HS-27A (cell line): ENCODE results near the gene COG7.
"Not testable (repeated sequence)": the region's sequence is repeated elsewhere in the genome, so short reads cannot be mapped to it uniquely, and the experiment has no call there.

Experiments used
- DNase-seq: peaks from one replicate; pipeline ENCODE4 v3.0.0-alpha.2; 2012; ENCODE audit warnings: low read depth, missing footprints

Gene COG7

DNA sequence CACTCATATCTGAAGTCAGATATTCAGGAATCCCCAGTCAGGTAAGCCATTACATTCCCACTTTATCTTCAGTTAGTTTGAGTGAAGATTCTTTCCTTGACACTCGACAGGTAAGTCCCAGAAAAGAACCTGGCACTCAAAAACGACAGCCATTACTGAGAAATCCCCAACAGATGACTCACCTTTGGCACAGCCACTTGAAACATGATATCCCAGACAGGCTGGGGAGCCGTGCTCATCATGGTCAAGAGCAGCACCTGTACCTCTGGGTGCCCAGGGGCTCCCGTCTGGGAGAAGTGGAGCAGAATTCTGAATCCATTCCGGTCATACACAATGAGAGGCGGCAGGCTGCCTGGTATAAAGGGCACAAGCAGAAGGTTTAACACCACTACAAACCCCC, 16.8 kb upstream of the COG7 start:
- DNase-seq = no peak

DNA sequence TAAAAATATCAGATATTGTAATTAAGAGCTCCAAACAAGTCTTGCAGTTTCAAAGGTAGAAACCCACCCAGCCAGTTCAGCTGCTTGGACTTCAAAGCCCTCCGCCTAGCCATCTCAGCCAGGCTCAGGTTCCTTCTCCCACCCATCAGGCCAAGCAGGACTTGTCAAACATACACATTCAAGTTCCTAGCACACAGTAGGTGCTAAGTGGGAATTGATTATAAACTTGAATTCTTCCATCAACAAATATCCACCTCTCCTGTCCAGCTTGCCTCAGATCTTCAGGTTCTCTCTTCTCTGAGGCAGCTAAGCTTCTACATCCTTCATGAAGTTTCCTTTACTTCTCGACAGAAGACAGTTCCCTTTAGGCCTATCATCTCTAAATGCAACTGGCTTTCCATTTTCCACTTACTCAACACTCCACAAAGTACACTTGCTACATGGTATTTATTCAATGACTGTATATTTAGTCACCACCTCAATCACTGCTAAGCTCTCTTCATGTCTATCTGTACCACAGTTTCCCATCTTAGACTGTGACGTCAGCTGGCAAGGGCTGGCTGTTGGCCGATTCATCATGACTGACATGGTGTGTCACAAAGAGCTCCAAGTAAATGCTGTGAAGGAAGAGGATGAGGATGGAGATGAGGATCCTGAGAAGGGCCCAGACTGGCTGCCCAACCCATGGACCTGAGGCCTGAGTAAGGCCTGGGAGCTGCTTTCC, 13.3 kb upstream of the COG7 start:
- DNase-seq = peak; percentile 38

DNA sequence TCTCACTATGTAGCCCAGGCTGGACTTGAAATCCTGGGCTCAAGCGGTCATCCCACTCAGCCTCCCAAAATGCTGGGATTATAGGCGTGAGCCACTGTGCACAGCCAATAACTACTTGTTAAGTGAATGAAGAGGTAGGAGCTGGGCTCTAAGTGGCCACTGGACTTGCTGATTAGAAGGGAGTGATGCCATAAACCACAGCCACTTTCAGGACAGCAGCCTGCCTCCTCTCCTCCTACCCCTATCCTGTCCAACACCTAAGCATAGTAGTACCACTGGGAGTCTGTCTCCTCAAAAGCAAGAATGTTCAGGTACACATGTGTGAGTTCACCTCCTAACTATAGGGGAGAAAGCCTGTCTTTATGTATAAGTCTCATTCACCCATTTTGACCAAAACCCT, 12.2 kb upstream of the COG7 start:
- DNase-seq = no peak

DNA sequence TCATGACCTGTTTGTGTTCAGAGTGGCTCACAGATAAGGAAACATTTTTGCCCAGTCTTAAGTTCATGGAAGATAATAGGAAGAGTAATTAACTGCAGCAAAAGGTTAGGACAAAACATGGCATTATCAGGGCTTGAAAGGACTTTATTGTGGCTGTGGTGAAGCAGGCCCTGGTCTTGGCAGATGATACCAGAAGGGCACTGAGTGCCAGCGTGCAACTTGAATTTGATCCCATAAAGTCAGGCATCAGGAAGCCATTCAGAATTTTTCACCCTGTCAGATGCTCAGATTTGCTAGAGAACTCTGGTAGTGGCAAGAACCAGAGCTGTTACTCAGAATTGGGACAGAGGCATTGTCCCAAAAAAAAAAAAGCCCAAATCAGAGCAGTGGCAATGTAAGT, 11.2 kb upstream of the COG7 start:
- no peak for DNase-seq

DNA sequence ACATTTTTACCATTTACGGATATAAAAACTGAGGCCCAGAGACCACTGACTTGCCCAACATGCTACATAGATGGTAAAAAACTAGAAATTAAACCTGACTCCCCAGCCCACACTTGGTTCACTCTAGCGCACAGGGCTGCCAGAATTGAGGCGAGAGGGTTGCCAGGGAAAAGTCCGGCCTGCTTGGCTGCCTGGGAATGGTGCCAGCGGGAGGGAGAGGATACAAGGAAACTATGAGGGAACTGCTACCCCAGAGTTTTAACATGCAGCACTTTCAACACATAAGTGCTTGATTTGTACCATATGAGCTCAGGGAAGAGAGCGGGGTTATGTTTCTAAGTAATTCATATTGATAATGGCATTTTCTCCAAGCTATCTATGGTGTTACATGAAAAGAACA, 10.0 kb upstream of the COG7 start:
- not testable (repeated sequence) for DNase-seq

DNA sequence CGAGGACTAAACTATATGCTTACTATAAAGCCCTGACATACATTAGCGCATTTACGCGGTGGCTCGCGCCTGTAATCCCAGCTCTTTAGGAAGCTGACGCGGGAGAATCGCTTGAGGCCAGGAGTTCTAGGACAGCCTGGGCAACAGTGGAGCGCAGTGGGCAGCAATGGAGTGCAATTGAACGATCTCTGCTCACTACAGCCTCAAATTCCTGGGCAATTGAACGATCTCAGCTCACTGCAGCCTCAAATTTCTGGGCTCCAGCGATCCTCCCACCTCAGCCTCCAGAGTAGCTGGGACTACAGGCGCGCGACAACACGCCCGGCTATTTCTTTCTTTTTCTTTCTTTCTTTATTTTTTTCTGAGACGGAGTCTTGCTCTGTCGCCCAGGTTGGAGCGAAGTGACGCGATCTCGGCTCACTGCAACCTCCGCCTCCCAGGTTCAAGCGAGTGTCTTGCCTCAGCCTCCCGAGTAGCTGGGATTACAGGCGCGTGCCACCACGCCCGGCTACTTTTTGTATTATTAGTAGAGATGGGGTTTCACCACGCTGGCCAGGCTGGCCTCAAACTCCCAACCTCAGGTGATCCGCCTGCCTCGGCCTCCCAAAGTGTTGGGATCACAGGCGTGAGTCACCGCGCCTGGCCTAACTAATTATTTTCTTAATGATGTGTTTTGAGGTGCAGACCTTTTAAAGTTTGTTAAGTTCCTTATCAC, 506 bp upstream of the COG7 start:
- DNase-seq = no peak

DNA sequence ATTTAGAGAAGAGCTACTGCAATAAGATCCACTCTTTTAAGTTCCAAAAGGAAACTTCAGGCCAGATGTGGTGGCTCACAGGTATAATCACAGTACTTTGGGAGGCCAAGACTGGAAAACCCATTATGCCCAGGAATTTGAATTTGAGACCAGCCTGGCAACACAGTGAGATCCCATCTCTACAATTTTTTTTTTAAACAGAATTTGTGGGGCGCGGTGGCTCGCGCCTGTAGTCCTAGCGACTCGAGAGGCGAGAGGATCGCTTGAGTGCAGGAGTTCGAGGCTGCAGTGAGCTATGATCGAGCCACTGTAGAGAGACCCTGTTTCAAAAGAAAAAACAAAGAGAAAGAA, 793 bp downstream of the COG7 start:
- DNase-seq = no peak

DNA sequence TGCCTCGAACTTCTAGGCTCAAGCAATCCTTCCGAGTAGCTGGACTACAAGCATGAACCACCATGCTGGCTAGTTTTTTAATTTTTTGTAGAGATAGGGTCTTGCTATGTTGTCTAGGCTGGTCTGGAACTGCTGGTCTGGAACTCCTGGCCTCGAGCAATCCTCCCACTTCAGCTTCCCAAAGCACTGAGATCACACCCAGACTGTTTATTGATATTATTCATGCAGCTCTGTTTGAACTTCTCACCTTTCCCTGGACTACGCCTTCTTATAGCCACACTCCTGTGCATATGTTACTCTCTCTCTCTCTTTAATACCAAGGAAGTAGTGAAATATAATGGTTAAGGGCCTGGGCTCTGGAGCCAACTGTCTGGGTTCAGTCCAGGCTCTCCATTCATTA, 4.6 kb downstream of the COG7 start:
- no peak for DNase-seq

DNA sequence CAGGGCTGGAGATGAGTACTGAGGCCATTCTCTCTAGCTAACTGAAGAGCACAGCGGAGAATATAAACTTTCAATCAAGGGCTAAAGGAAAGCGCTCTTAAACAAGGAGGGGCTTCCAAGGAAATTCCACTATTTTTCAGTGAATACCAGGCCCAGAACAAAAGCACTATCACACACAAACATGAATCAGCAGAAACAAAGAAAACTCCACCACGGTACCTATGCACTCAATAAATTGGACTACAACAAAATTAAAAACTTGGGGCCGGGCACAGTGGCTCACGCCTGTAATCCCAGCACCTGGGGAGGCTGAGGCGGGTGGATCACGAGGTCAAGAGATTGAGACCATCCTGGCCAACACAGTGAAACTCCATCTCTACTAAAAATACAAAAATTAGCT, 15.4 kb downstream of the COG7 start:
- DNase-seq = not testable (repeated sequence)

DNA sequence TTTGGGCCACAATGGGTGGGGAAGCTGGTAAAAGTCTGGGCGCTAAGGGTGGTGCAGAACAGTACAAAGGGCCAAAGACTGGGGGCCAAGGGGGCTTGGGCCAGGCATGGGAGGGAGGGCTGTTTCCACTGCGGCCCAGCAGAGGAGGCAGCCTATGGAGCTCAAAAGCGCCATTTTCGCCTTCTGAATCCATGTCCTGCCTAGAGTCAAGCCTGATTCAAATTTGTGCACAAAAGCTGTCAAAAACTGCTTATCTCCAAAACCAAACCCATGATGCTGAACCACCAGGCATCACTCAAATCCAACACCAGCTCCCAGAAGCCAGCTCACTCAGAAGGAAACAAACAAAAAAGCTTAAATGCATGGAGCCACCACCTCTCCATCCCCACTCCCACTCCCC, 16.0 kb downstream of the COG7 start:
- DNase-seq = no peak

DNA sequence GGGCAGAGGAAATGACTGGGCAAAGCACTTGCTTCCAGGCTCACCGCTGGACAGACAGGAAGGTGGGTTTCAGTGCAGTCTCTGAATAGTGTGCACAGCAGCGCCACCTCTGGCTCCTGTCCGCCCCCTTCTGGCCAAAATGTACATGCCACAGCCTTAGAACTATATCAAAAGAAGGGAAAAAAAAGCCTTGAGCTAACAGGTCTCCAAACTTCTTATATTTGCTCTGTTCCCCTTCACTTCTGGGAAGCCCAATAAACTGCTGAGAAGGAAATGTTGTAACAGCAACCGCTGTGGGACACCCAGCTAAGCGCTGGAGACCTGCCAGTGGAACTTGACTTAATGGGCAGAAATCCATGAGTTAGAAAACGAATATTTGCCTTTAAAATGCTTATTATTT, 17.5 kb downstream of the COG7 start:
- no peak for DNase-seq

DNA sequence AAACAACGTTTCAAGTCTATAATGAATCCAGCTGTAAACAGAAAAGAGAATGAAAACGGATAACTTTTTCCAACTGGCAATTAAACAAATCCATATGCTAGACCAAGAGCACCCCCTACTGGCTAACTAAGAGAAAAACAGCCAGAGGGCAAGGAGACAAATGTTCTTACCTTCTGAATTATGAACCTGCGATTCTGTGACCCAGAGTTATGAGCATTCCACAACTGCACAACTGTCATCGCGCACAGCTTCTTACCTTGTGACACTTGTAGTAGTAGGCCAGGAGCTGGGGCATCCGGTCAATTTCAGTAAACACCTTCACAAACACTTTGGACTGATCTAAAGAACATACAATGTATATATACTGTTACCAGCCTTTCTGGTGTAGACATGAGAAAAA, 18.6 kb downstream of the COG7 start:
- DNase-seq = no peak

DNA sequence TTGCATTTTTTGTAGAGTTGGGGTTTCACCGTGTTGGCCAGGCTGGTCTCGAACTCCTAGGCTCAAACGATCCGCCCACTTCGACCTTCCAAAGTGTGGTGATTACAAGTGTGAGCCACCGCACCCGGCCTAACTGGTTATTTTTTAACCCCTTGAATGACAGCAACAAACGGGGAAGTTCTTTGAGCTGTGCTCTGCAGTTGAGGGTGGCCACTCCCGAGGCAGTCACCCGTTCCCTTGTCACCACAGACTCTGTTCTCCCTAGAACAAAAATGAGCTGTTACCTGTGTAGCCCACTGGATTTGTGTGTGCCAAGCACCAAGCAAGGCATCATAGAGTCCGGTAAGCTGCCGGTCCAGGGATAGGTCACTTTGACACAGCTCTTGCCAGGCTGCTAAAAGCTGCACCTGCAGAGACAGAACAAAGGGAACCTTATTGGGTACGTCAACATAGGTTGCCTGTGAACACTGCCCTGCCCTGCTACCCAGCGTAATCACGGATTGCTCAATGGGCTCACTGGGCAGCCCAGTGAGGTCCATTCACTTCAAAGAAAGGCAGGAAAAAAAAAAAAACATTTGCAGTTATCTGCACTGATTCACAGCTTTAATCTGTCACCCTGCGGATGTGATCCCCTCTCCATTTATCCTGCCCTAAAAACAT, 19.6 kb downstream of the COG7 start:
- DNase-seq = no peak

DNA sequence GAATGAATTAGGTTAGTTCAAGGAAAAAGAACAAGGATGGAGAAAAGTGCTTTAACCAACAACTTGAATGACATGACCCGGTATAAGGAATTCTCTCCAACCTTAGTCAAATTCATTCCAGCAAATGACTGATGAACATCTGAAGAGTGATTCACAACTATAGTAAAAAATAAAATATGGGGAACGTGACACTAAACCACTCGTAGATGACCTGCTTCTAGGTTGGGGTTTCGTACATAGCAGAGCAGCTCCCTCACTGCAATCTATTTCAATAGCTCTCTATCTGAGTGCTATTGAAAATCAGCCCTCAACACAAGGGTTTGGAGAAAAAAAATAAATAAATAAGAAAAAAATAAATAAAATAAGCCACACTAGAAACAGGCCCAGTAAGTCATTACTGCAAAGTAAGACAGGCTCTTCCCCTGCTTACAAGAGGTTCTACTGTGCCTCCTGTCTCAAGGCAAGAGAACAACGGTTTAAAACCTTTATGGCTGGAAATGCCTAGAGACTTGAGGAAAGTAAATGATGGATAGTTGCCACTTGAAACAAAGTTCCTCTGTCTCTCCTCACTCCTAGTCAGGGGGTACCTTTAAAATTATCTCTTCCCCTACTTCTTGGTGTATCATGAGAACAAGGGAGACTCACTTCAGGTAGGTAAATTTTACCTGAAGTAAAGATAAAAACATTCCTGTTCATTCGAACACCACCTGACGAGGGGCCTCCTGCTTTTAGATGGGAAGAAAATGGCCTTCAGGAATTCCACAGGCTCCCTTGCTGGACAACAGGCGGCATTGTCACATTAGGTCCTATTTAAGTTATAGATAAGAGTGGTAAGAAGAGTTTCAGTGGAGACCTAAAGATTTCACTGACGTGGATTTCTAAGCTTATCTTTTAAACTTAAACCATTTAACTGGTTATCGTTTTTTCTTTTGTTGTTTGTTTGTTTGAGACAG, 20.5 kb downstream of the COG7 start:
- no peak for DNase-seq

DNA sequence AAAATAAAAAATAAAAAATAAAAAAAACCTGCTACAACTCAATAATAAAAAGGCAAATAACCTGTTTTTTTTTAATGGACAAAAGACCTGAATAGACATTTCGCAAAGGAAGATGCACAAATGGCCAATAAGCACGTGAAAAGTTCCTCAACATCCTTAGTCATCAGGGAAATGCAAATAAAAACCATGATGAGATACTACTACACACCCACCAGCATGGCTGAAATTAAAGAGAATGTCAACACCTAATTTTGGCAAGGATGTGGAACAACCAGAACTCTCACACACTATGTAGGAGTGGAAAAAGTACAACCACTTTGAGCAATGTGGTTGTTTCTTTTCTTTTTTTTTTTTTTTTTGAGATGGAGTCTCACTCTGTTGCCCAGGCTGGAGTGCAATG, 24.6 kb downstream of the COG7 start:
- no peak for DNase-seq

DNA sequence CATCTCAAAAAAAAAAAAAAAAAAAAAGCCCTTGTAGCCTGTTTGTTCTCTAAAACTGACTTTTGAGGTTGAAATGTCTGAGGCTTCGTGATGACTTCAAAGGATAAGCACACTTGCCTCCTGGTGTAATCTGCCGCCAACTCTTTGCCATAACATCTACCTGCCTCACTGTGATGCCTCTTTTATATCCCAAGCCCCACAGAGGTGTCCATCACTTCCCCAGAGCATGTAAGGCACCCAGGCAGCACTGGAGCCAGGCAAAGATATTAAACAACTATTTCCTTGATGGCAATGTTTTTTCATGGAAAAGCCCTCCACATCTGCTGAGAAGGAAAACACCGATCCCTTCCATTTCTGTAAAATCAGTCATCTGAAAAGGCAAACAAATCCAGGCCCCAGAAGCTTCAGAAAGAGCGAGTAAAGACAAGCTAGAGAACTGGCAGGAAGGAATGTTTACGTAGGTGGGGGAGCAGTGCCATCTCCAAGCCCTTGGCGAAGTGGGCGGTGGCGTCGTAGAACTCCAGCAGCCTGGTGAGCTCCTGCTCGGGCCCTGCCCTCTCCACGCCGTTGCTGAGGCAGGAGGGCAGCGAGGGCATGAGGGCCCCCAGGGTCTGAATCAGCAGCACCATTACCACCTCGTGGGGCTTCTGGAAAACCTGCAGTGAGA, 28.6 kb downstream of the COG7 start:
- no peak for DNase-seq

DNA sequence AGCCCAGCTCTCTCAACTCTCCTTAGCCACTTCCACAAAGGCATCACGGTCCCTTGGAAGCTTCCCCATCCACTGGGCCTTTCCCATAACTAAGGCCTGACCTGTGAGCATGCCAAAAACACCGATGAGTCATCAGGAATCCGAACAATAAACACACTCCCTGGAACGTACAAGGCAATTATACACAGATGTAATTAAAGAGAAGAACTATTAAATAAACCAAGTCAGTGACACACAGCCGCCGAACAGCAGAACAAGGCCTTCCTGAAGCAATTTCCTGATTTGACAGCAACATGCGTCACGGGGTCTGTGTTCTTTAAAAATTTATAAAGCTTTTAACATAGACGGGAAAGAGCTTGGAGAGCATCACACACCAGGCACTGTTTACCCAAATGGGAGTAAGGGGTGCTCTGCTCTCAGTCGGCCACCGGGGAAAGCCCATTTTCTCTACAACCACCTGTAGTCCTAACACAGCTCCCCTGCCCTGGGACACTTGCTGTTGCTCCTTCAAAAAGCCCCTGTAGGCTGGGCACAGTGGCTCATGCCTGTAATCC, 29.4 kb downstream of the COG7 start:
- DNase-seq = peak; percentile 69

DNA sequence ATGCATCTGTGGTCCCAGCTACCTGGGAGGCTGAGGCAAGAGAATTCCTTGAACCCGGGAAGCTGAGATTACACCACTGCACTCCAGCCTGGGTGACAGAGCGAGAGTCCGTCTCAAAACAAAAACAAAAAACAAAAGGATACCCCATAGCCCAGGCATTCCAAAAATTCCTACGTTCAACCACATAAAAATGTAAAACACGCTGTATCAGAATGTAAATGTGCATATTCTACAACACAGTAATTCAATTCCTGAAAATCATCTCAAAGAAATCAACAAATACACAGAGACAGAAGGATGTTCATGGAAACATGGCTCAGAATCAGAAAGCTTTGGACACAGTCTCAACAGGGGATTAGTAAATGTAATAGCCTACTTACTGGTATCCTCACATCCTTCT, 33.0 kb downstream of the COG7 start:
- DNase-seq = peak; percentile 43

DNA sequence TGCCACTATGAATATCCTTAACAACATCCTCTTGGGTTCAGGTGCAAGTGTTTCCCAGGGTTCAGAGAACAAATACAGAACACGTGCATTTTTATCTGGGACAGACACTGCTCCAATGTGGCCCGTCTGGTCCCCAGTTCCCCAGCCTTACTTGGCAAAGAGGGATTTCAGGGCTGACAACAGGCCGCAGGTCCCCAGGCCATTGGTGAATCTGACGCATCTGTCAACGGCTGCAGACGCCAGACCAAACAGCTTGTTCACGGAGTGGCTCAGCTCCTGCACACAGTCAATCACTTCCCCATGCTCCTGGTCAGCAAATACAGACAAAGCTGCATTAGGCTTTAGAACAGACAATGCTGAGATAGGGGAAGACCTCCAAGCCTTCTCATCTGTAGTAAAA, 36.2 kb downstream of the COG7 start:
- no peak for DNase-seq

DNA sequence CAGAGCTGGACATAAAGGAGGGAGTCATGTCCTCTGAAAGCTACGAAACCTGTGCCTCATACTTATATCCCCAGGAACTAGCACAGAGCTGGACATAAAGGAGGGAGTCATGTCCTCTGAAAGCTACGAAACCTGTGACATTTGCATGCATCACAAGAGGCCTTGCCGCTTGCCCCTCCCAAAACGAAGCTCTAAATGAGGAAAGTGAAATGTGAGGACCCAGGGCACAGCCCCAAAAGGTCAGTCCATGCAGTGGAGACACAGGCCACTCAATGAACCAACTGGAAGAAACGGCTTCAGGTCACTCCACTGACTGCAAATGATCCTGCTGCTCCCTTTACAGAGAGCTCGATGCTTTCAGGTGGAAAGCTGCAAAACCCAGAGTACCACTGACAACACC, 38.3 kb downstream of the COG7 start:
- DNase-seq = no peak

DNA sequence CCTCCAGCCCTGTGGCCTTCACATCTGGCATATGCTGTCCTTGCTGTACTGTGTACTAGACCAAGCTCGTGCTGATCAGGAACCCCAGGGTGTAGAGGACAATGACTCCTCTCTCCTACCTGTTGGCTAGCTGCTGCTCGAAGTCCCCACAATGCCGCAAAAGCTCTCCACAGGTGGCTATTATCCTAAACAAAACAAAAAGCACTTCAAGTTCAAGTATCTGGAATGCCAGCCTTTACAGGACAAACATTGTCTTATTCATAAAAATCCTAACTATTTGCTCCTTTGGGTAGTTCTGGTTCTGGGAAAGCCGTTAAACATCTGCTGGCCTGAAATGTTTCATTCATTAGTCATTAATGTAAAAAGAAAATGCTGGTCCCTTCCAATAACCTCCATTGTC, 42.8 kb downstream of the COG7 start:
- DNase-seq = no peak

DNA sequence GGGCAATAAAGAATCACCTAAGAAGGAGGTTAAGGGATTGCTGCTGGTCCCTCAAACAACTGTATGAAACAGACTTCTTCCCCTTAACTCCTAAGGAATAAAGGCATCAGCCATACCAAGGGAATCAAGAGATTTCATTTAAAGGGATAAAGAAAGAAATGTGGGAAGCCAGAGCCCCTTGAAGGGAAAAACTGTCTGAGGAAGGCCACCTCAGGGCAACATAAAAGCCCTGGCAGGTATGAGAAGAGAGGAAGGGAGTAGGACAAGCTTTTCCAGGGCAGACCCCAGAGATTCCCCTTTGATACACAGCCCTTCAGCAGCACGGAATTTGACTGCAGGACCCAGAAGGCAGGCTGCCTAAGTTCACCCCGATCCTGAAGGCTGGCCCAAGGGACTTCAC, 43.5 kb downstream of the COG7 start:
- no peak for DNase-seq
